K562 (cell line): ENCODE data around the gene POLR3C. TPM values are rescaled to one million over a fixed set of nuclear protein-coding genes. Genes with fewer than 3 reads are reported as not detected.
A peak's percentile ranks its signal among the peaks of the same experiment; 100 is the strongest.
"Not testable (repeated sequence)": the region's sequence is repeated elsewhere in the genome, so short reads cannot be mapped to it uniquely, and the experiment has no call there.

ENCODE experiments used
- ATAC-seq: fragments of 200-7000 bp; cut with Tn5 transposase; 3 replicates; pipeline ENCODE4 v1.9.1; 2020; ENCODE audit warnings: moderate library complexity
- BruUV-seq: library from RNA; stranded (reverse); fragments of 400-500 nt; replicated peaks from 2 replicates; lab custom pipeline; 2021; lab: Mats Ljungman, UMichigan
- CTCF ChIA-PET: fragments of 300-600 bp; formaldehyde crosslinking; extraction: SDS; loops from one replicate; lab custom pipeline; 2021; ENCODE audit warnings: low intra/inter-chr PET ratio; lab: Yijun Ruan, JAX
- POLR2A ChIA-PET: fragments of 300-600, 350-650 bp; sonication (Branson Sonifier 250); formaldehyde crosslinking; extraction: SDS; loops from one replicate; lab custom pipeline; 2021; ENCODE audit warnings: antibody characterized with exemption, inconsistent platforms; lab: Yijun Ruan, JAX
- DNase-seq, 4 experiments: peaks; one replicate each; pipeline versions ENCODE4 v3.0.0 to v3.0.0-alpha.2; 2011 to 2018; ENCODE audit warnings: low spot score in 3 of 4, mixed read lengths in 3 of 4; ENCODE audit errors: extremely low read depth in 1 of 4
- FAIRE-seq: peaks from 2 replicates; lab custom pipeline; 2011; peaks lifted over from hg19 to GRCh38; lab: Jason Lieb, UNC
- H2AFZ ChIP-seq: 2 replicates; pipeline ENCODE4 v1.6.0; 2011; ENCODE audit warnings: low read depth, low read length, control low read depth, inconsistent platforms
- H3K27ac ChIP-seq: fragments of 200-600 bp; 3 replicates; pipeline ENCODE4 v1.8.0; 2011; ENCODE audit warnings: low read depth, mild to moderate bottlenecking, control low read depth, inconsistent platforms, low read length, moderate library complexity, mixed read lengths; ENCODE audit errors: extremely low read depth
- H3K27me3 ChIP-seq, 2 experiments: fragments of 300-600 bp in 1 of 2; 2 replicates in 1 of 2; 3 replicates in 1 of 2; pipeline versions ENCODE4 v1.6.0 to v1.8.0; 2011; ENCODE audit warnings: inconsistent platforms in 2 of 2, low read length in 2 of 2, mild to moderate bottlenecking in 1 of 2, mixed read lengths in 1 of 2, moderate library complexity in 1 of 2; ENCODE audit not compliant: control insufficient read depth in 2 of 2, insufficient read depth in 2 of 2
- H3K36me3 ChIP-seq: fragments of 300-600 bp; 3 replicates; pipeline ENCODE4 v1.8.0; 2011; ENCODE audit warnings: mild to moderate bottlenecking, low read length, inconsistent platforms; ENCODE audit not compliant: control insufficient read depth, insufficient read depth
- H3K4me1 ChIP-seq, 2 experiments: fragments of 200-600 bp in 1 of 2; replicated peaks in 1 of 2; 2 replicates in 1 of 2; 3 replicates in 1 of 2; pipeline versions ENCODE4 v1.5.1 to v1.8.0; 2011; ENCODE audit warnings: inconsistent platforms in 2 of 2, low read length in 2 of 2, mild to moderate bottlenecking in 1 of 2, mixed read lengths in 1 of 2, moderate library complexity in 1 of 2; ENCODE audit not compliant: control insufficient read depth in 2 of 2, insufficient read depth in 2 of 2
- H3K4me2 ChIP-seq: 2 replicates; pipeline ENCODE4 v1.6.1; 2011; ENCODE audit warnings: low read length, control low read depth, inconsistent platforms, mixed read lengths; ENCODE audit not compliant: insufficient read depth
- H3K4me3 ChIP-seq: fragments of 200-600 bp; sonication (generic), shearing (Covaris generic); 2 replicates; pipeline ENCODE4 v1.5.1; 2016; ENCODE audit warnings: control low read depth, inconsistent platforms
- H3K79me2 ChIP-seq: fragments of 200-600 bp; 3 replicates; pipeline ENCODE4 v1.8.0; 2011; ENCODE audit warnings: low read length, inconsistent platforms; ENCODE audit not compliant: control insufficient read depth, insufficient read depth
- H3K9ac ChIP-seq, 2 experiments: 2 replicates each; pipeline versions ENCODE4 v1.6.0 to v1.6.1; 2011; ENCODE audit warnings: low read depth in 2 of 2, low read length in 2 of 2, control low read depth in 1 of 2, inconsistent platforms in 1 of 2, mild to moderate bottlenecking in 1 of 2, mixed read lengths in 1 of 2; ENCODE audit not compliant: insufficient read depth in 1 of 2
- H3K9me1 ChIP-seq: one replicate; pipeline ENCODE4 v1.6.0; 2011; ENCODE audit warnings: inconsistent platforms, mild to moderate bottlenecking, low read length, moderate library complexity; ENCODE audit not compliant: control insufficient read depth, insufficient read depth
- H3K9me3 ChIP-seq: replicated peaks from 2 replicates; pipeline ENCODE4 v1.5.1; 2011; ENCODE audit warnings: low read depth, low read length, inconsistent platforms; ENCODE audit not compliant: control insufficient read depth, insufficient read depth
- H4K20me1 ChIP-seq: replicated peaks from 2 replicates; pipeline ENCODE4 v1.6.1; 2011; ENCODE audit warnings: low read length, inconsistent platforms, mixed read lengths; ENCODE audit not compliant: control insufficient read depth, insufficient read depth
- GTF2B ChIP-seq: IDR thresholded peaks from 2 replicates; pipeline ENCODE4 v1.6.1; 2011; ENCODE audit not compliant: insufficient read length; ENCODE audit errors: extremely low read depth
- WGBS: fragments of 100-300 bp; shearing (Covaris generic); methylation state at CpG from one replicate; pipeline ENCODE4 v1.1.6; 2016; ENCODE audit warnings: low coverage, mixed read lengths; ENCODE audit not compliant: insufficient coverage; ENCODE audit errors: missing lambda C conversion rate; 5-methylcytosine and 5-hydroxymethylcytosine counted together
- in situ Hi-C: fragments of 300-500 bp; cut with MboI; formaldehyde crosslinking; loops from 4 replicates; pipeline ENCODE4 v1.15.0; 2018; ENCODE audit warnings: inconsistent platforms, mixed read lengths
- intact Hi-C: fragments of 100-400 bp; cut with micrococcal nuclease; formaldehyde crosslinking; loops from 2 replicates; pipeline ENCODE4 v1.14.2; 2022
- polyA plus RNA-seq, 8 experiments: library from polyadenylated mRNA; depleted of rRNA in 4 of 8; stranded (reverse) in 5 of 8; unstranded in 3 of 8; fragments of >200 nt; fragmentation: Nextera tagmentation in 2 of 8; fragmentation: Illumina TruSeq in 1 of 8; extraction: Ambion mirVana in 2 of 8; extraction: Trizol in 1 of 8; gene quantifications; 2 replicates each; pipeline versions ENCODE4 v1.2.1 to v1.2.3, GENCODE V29; 2011 to 2014; ENCODE audit warnings: inconsistent platforms in 1 of 8, missing spikeins in 1 of 8
- total RNA-seq, 7 experiments: library from RNA; depleted of rRNA in 6 of 7; stranded (reverse); fragments of >200 nt in 6 of 7; fragmentation: Illumina TruSeq in 2 of 7; extraction: Trizol in 2 of 7; gene quantifications; 2 replicates each; pipeline versions ENCODE4 v1.2.1 to v1.2.3, GENCODE V29; 2011 to 2021; ENCODE audit warnings: low replicate concordance in 1 of 7

POLR3C gene
- total and polyA plus RNA-seq, 9 of the 15 experiments (the other 6 are each of a cell fraction or from before 2014, with no cell fraction given), result 19.7 to 64.1 (median 45.2) TPM

DNA sequence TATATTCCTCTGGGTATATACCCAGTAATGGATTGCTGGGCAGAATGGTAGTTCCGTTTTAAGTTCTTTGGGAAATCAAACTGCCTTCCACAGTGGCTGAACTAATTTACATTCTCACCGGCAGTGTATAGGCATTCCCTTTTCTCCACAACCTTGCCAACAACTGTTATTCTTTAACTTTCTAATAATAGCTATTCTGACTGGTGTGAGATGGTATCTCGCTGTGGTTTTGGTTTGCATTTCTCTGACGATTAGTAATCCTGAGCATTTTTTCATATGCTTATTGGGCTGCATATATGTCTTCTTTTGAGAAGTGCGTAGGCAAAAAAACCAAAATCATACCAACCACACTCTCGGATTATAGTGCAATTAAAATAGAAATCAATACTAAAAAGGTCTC is 5.9 kb upstream of the POLR3C start:
- H3K9me3 ChIP-seq, in situ Hi-C loops, H3K9me1 ChIP-seq, POLR2A ChIA-PET, FAIRE-seq: not testable (repeated sequence)
- peak; percentile 18 for TF ChIP-seq GTF2B
- TF ChIP-seq, all 486 proteins: peak for 1; not testable (repeated sequence) for 485
- BruUV-seq, result TSS peak; percentile 13
- H3K27ac ChIP-seq, H4K20me1 ChIP-seq, ATAC-seq, intact Hi-C loops, H3K4me2 ChIP-seq, H2AFZ ChIP-seq, H3K9ac ChIP-seq, DNase-seq, H3K4me1 ChIP-seq, CTCF ChIA-PET, H3K4me3 ChIP-seq, H3K36me3 ChIP-seq, H3K79me2 ChIP-seq, H3K27me3 ChIP-seq: not testable (repeated sequence)
- WGBS, result 5% methylated on average over 3 of the region's 6 CpGs

DNA sequence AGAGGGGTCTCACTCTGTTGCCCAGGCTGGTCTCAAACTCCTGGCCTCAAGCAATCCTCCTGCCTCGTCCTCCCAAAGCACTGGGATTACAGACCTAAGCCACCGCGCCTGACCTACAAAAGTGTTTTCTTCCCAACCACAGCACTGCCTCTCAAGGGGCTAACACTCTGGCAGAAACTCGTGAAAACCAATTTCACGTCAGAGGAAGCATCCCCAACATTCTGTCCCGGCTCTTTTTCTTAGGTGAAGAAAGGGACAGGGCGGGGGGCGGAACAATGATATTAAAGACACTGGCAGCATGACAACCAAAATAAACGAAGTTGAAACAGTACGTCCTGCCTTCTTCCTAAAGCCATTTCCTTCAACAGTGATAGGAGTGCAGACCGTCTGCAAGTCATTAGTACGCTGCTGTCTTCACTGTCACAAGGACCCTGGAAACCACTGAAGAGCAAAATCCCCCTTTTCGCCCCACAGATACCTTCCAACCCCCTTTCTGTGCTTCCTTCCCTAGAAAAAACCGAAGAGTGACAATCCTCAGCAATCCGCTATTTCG is 1.1 kb upstream of the POLR3C start:
- FAIRE-seq, H3K9me1 ChIP-seq, in situ Hi-C loops, H3K4me3 ChIP-seq, H3K9me3 ChIP-seq, POLR2A ChIA-PET, BruUV-seq, H3K27ac ChIP-seq, H4K20me1 ChIP-seq, DNase-seq, H3K9ac ChIP-seq, H3K27me3 ChIP-seq, CTCF ChIA-PET, H2AFZ ChIP-seq: not testable (repeated sequence)
- H3K4me2 ChIP-seq, result peak overlapping the region; percentile 52
- no CpG with 5 or more reads among the region's 16 CpGs for WGBS
- peaks cover 8 to 12% of the 10 kb centered on the region in 2 experiments for H3K4me1 ChIP-seq
- intact Hi-C loops, result loop anchor here (10.0 kb wide), 1 partner anchor 78 kb away; no protein-coding TSS in a partner anchor
- peaks cover 36% of the 10 kb centered on the region for H3K79me2 ChIP-seq
- ATAC-seq, result 0 out of 3 replicates have a peak, but pooled peaks have one; percentile 1
- peaks cover 22% of the 10 kb centered on the region for H3K36me3 ChIP-seq
